Choroid plexus epithelial cell (primary cell): ENCODE data around the gene SGPP1.
"Not testable (repeated sequence)": the region's sequence is repeated elsewhere in the genome, so short reads cannot be mapped to it uniquely, and the experiment has no call there.

Source experiments
- DNase-seq: peaks from one replicate; pipeline ENCODE4 v3.0.0-alpha.2; 2010; ENCODE audit warnings: low read depth
- H3K4me3 ChIP-seq: 2 replicates; pipeline ENCODE4 v1.5.1; 2011; ENCODE audit warnings: low read depth, mild to moderate bottlenecking, control low read depth, low read length, moderate library complexity
- CTCF ChIP-seq: conservative IDR thresholded peaks from 2 replicates; pipeline ENCODE4 v1.5.1; 2011; ENCODE audit warnings: low read depth, mild to moderate bottlenecking, control low read depth, inconsistent platforms, low read length, moderate library complexity

Gene SGPP1

GRCh38 chr14:63710497-63710896 is 17.4 kb downstream of the SGPP1 start:
- no peak for TF ChIP-seq CTCF
- no peak overlapping the region for H3K4me3 ChIP-seq
- no peak for DNase-seq

- TF ChIP-seq CTCF = no peak
- DNase-seq = no peak
Measured at GRCh38 chr14:63709589-63709988, 18.3 kb downstream of the SGPP1 start.

GRCh38 chr14:63707216-63707615 is 20.6 kb downstream of the SGPP1 start:
- no peak for DNase-seq
- TF ChIP-seq CTCF = no peak

More at GRCh38 chr14:63709589-63709988, 18.3 kb downstream of the SGPP1 start:
- no peak overlapping the region for H3K4me3 ChIP-seq

GRCh38 chr14:63705561-63706070 is 22.2 kb downstream of the SGPP1 start:
- H3K4me3 ChIP-seq = no peak overlapping the region
- no peak for DNase-seq
- no peak for TF ChIP-seq CTCF

More at GRCh38 chr14:63707216-63707615, 20.6 kb downstream of the SGPP1 start:
- no peak overlapping the region for H3K4me3 ChIP-seq

- not testable (repeated sequence) for DNase-seq, H3K4me3 ChIP-seq
Measured at GRCh38 chr14:63702530-63702929, 25.3 kb downstream of the SGPP1 start.

- TF ChIP-seq CTCF = no peak
- H3K4me3 ChIP-seq = no peak overlapping the region
- DNase-seq = no peak
Measured at GRCh38 chr14:63701606-63702299, 26.1 kb downstream of the SGPP1 start.

GRCh38 chr14:63692310-63693020 is 35.4 kb downstream of the SGPP1 start:
- DNase-seq = no peak

More at GRCh38 chr14:63692310-63693020, 35.4 kb downstream of the SGPP1 start:
- TF ChIP-seq CTCF = no peak
- no peak overlapping the region for H3K4me3 ChIP-seq
